SK-N-SH (cell line): ENCODE measurements around the gene TSPAN16. TPM values are rescaled to one million over a fixed set of nuclear protein-coding genes. Genes with fewer than 3 reads are reported as not detected.

Experiments used
- CTCF ChIA-PET: fragments of 300-600, 350-600 bp; formaldehyde crosslinking; extraction: SDS; loops from one replicate; lab custom pipeline; 2021; lab: Yijun Ruan, JAX
- POLR2A ChIA-PET: fragments of 350-600 bp; sonication (Branson Sonifier 250); formaldehyde crosslinking; extraction: SDS; loops from one replicate; lab custom pipeline; 2020; ENCODE audit warnings: antibody characterized with exemption, inconsistent platforms; lab: Yijun Ruan, JAX
- DNase-seq: peaks from one replicate; pipeline ENCODE4 v3.0.0; 2012
- H2AFZ ChIP-seq: fragments of 200-600 bp; sonication (generic); 2 replicates; pipeline ENCODE4 v1.8.1; 2016; ENCODE audit warnings: antibody characterized with exemption, mild to moderate bottlenecking, low read depth
- H3F3A ChIP-seq: fragments of 200-600 bp; sonication (generic); replicated peaks from 2 replicates; pipeline ENCODE3; 2016; ENCODE audit warnings: antibody characterized with exemption, mild to moderate bottlenecking; ENCODE audit not compliant: insufficient read depth
- H3K27ac ChIP-seq, 2 experiments: fragments of 200-500 bp in 1 of 2; fragments of 200-600 bp in 1 of 2; sonication (Bioruptor generic) in 1 of 2; sonication (generic), shearing (Covaris generic) in 1 of 2; 2 replicates each; pipeline versions ENCODE4 v1.5.1 to v1.6.1; 2014 to 2016; ENCODE audit warnings: low read depth in 2 of 2, inconsistent platforms in 1 of 2, low read length in 1 of 2, mild to moderate bottlenecking in 1 of 2, mixed read lengths in 1 of 2
- H3K27me3 ChIP-seq: fragments of 200-600 bp; sonication (generic), shearing (Covaris generic); 2 replicates; pipeline ENCODE4 v1.6.1; 2016; ENCODE audit warnings: mixed run types; ENCODE audit not compliant: insufficient read depth
- H3K36me3 ChIP-seq, 2 experiments: fragments of 200-500 bp in 1 of 2; fragments of 200-600 bp in 1 of 2; sonication (Bioruptor generic) in 1 of 2; sonication (generic) in 1 of 2; replicated peaks in 1 of 2; 2 replicates each; pipeline versions ENCODE3 to v1.5.1; 2014 to 2016; ENCODE audit warnings: low read length in 1 of 2, mild to moderate bottlenecking in 1 of 2; ENCODE audit not compliant: insufficient read depth in 2 of 2, control insufficient read depth in 1 of 2
- H3K4me1 ChIP-seq, 2 experiments: fragments of 200-500 bp in 1 of 2; fragments of 200-600 bp in 1 of 2; sonication (Bioruptor generic) in 1 of 2; sonication (generic), shearing (Covaris generic) in 1 of 2; 2 replicates each; pipeline versions ENCODE4 v1.5.1 to v1.6.1; 2014 to 2016; ENCODE audit warnings: low read depth in 1 of 2, low read length in 1 of 2, mixed run types in 1 of 2; ENCODE audit not compliant: insufficient read depth in 2 of 2, control insufficient read depth in 1 of 2
- H3K4me2 ChIP-seq: fragments of 200-600 bp; sonication (generic), shearing (Covaris generic); 2 replicates; pipeline ENCODE4 v1.6.1; 2017; ENCODE audit warnings: mixed run types
- H3K4me3 ChIP-seq, 2 experiments: fragments of 200-500 bp in 1 of 2; fragments of 200-600 bp in 1 of 2; sonication (Bioruptor generic) in 1 of 2; sonication (generic), shearing (Covaris generic) in 1 of 2; 2 replicates each; pipeline versions ENCODE4 v1.5.1 to v1.8.1; 2014 to 2016; ENCODE audit warnings: low read depth in 2 of 2, inconsistent platforms in 1 of 2, low read length in 1 of 2, mild to moderate bottlenecking in 1 of 2, mixed read lengths in 1 of 2, moderate library complexity in 1 of 2
- H3K79me2 ChIP-seq: fragments of 200-600 bp; sonication (generic); 2 replicates; pipeline ENCODE4 v1.8.1; 2017; ENCODE audit warnings: mild to moderate bottlenecking; ENCODE audit not compliant: insufficient read depth
- H3K9ac ChIP-seq: fragments of 200-600 bp; sonication (generic); 2 replicates; pipeline ENCODE4 v1.6.1; 2017; ENCODE audit warnings: mixed run types
- H3K9me2 ChIP-seq: fragments of 200-600 bp; sonication (generic); 2 replicates; pipeline ENCODE4 v1.6.1; 2017; ENCODE audit warnings: mixed run types
- H3K9me3 ChIP-seq: fragments of 200-600 bp; sonication (generic); 2 replicates; pipeline ENCODE4 v1.6.1; 2017; ENCODE audit warnings: mixed run types, mild to moderate bottlenecking, moderate library complexity
- H4K20me1 ChIP-seq: fragments of 200-600 bp; sonication (generic); 2 replicates; pipeline ENCODE4 v1.6.1; 2017; ENCODE audit warnings: mild to moderate bottlenecking, mixed run types; ENCODE audit not compliant: insufficient read depth
- EP300 ChIP-seq, 2 experiments: IDR thresholded peaks; 2 replicates each; pipeline versions ENCODE4 v1.4.0 to v1.6.1; 2012; ENCODE audit warnings: borderline replicate concordance in 1 of 2, low read depth in 1 of 2, low read length in 1 of 2
- EZH2phosphoT487 ChIP-seq: fragments of 200-600 bp; sonication (generic); IDR thresholded peaks from 2 replicates; pipeline ENCODE4 v1.6.1; 2017; ENCODE audit warnings: low read depth, mixed run types, mild to moderate bottlenecking, antibody characterized with exemption, moderate library complexity, borderline replicate concordance
- FOXM1 ChIP-seq: IDR thresholded peaks from 2 replicates; pipeline ENCODE4 v1.4.0; 2012; ENCODE audit warnings: low read depth, mild to moderate bottlenecking
- JUND ChIP-seq: IDR thresholded peaks from 2 replicates; pipeline ENCODE4 v1.4.0; 2012
- RAD21 ChIP-seq: IDR thresholded peaks from 2 replicates; pipeline ENCODE4 v1.6.1; 2012; ENCODE audit warnings: mild to moderate bottlenecking, low read length
- RFX5 ChIP-seq: IDR thresholded peaks from 2 replicates; pipeline ENCODE4 v1.6.1; 2012; ENCODE audit warnings: mild to moderate bottlenecking, improper control_type of control experiment, low read length
- SIN3A ChIP-seq: IDR thresholded peaks from 2 replicates; pipeline ENCODE4 v1.6.1; 2012; ENCODE audit warnings: low read depth, mild to moderate bottlenecking, low read length, moderate library complexity, borderline replicate concordance
- TAF1 ChIP-seq: IDR thresholded peaks from 2 replicates; pipeline ENCODE4 v1.6.1; 2012; ENCODE audit warnings: low read depth, mild to moderate bottlenecking, low read length, moderate library complexity, borderline replicate concordance
- YY1 ChIP-seq: IDR thresholded peaks from 2 replicates; pipeline ENCODE4 v1.4.0; 2012; ENCODE audit warnings: low read depth, mild to moderate bottlenecking
- WGBS: methylation state at CpG from one replicate; pipeline ENCODE4 v1.1.6; 2017; ENCODE audit warnings: low lambda C conversion rate; 5-methylcytosine and 5-hydroxymethylcytosine counted together
- polyA plus RNA-seq, 3 experiments: library from polyadenylated mRNA; depleted of rRNA; stranded (reverse); fragments of >200 nt; gene quantifications; 2 replicates each; pipeline ENCODE4 v1.2.3, GENCODE V29; 2012
- TF ChIP-seq, protein P1 (sequence below): IDR thresholded peaks from 2 replicates; pipeline ENCODE4 v1.6.1; 2012; ENCODE audit warnings: mild to moderate bottlenecking, low read depth, low read length, moderate library complexity
- TF ChIP-seq, protein P2 (sequence below): IDR thresholded peaks from 2 replicates; pipeline ENCODE4 v1.4.0; 2012; ENCODE audit warnings: low read depth, borderline replicate concordance
- TF ChIP-seq, protein P3 (sequence below): IDR thresholded peaks from 2 replicates; pipeline ENCODE4 v1.4.0; 2012; ENCODE audit warnings: low read depth, borderline replicate concordance

The TSPAN16 gene
- polyA plus RNA-seq, 1 of the 3 experiments (the other 2 are of a cell fraction): not detected

DNA sequence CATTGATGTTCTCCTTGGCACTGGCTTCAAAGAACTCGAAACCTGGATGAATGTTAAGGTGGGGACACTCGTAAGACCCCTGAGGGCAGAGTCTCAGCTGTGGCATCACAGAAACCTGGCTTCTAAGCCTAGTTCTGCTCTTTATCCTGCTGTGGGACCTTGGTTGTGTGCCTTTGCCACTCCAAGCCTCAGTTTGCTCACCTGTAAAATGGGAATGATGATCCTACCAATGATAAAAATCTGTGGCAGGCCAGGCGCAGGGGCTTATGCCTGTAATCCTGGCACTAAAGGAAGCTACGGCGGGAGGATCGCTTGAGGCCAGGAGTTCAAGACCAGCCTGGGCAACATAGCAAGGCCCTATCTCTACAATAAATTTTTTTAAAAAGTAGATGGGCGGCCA is 29.6 kb downstream of the TSPAN16 start:
- Histone ChIP-seq H3K4me2 (no peak overlapping the region), H3K27me3 (no peaks in the 10 kb centered on the region), H3K9me3 (no peaks in the 10 kb centered on the region), H3K79me2 (no peaks in the 10 kb centered on the region), H3K4me3 (no peak overlapping the region), H4K20me1 (no peaks in the 10 kb centered on the region), H2AFZ (no peak overlapping the region), H3K9me2 (no peaks in the 10 kb centered on the region), H3K27ac (no peak overlapping the region), H3K4me1 (peaks cover 9 to 19% of the 10 kb centered on the region in 2 experiments), H3F3A (peaks cover 13% of the 10 kb centered on the region), H3K9ac (no peak overlapping the region), H3K36me3 (peaks cover 0 to 5% of the 10 kb centered on the region in 2 experiments)
- WGBS: 89% methylated on average over 7 of the region's 7 CpGs
- ChIA-PET CTCF (interaction anchor here (0.8 to 2.2 kb wide), 7 partner anchors 14 to 157 kb away, joined by 3 to 10 read pairs (median 3); partner anchors contain the start of genes RAB3D and TSPAN16), POLR2A (interaction anchor here (0.6 to 2.5 kb wide), 2 partner anchors 13 to 19 kb away, joined by 3 to 17 read pairs; partner anchors contain the start of gene RAB3D)
- no peak for DNase-seq
- TF ChIP-seq, protein P1, sequence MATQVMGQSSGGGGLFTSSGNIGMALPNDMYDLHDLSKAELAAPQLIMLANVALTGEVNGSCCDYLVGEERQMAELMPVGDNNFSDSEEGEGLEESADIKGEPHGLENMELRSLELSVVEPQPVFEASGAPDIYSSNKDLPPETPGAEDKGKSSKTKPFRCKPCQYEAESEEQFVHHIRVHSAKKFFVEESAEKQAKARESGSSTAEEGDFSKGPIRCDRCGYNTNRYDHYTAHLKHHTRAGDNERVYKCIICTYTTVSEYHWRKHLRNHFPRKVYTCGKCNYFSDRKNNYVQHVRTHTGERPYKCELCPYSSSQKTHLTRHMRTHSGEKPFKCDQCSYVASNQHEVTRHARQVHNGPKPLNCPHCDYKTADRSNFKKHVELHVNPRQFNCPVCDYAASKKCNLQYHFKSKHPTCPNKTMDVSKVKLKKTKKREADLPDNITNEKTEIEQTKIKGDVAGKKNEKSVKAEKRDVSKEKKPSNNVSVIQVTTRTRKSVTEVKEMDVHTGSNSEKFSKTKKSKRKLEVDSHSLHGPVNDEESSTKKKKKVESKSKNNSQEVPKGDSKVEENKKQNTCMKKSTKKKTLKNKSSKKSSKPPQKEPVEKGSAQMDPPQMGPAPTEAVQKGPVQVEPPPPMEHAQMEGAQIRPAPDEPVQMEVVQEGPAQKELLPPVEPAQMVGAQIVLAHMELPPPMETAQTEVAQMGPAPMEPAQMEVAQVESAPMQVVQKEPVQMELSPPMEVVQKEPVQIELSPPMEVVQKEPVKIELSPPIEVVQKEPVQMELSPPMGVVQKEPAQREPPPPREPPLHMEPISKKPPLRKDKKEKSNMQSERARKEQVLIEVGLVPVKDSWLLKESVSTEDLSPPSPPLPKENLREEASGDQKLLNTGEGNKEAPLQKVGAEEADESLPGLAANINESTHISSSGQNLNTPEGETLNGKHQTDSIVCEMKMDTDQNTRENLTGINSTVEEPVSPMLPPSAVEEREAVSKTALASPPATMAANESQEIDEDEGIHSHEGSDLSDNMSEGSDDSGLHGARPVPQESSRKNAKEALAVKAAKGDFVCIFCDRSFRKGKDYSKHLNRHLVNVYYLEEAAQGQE: no peak
- TF ChIP-seq YY1 (no peak), JUND (no peak), RAD21 (no peak), TAF1 (no peak), FOXM1 (no peak), EP300 (IDR thresholded peaks at IDR 0.05; ENCODE audit: borderline replicate concordance in 1 of 2, low read depth in 1 of 2, low read length in 1 of 2) (no peak), SIN3A (no peak), EZH2phosphoT487 (no peak), RFX5 (no peak)
- TF ChIP-seq, protein P2, sequence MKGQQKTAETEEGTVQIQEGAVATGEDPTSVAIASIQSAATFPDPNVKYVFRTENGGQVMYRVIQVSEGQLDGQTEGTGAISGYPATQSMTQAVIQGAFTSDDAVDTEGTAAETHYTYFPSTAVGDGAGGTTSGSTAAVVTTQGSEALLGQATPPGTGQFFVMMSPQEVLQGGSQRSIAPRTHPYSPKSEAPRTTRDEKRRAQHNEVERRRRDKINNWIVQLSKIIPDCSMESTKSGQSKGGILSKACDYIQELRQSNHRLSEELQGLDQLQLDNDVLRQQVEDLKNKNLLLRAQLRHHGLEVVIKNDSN: no peak
- TF ChIP-seq, protein P3, sequence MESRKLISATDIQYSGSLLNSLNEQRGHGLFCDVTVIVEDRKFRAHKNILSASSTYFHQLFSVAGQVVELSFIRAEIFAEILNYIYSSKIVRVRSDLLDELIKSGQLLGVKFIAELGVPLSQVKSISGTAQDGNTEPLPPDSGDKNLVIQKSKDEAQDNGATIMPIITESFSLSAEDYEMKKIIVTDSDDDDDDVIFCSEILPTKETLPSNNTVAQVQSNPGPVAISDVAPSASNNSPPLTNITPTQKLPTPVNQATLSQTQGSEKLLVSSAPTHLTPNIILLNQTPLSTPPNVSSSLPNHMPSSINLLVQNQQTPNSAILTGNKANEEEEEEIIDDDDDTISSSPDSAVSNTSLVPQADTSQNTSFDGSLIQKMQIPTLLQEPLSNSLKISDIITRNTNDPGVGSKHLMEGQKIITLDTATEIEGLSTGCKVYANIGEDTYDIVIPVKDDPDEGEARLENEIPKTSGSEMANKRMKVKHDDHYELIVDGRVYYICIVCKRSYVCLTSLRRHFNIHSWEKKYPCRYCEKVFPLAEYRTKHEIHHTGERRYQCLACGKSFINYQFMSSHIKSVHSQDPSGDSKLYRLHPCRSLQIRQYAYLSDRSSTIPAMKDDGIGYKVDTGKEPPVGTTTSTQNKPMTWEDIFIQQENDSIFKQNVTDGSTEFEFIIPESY: no peak
